ENCODE measurements around the gene RAB11FIP2.

DNA sequence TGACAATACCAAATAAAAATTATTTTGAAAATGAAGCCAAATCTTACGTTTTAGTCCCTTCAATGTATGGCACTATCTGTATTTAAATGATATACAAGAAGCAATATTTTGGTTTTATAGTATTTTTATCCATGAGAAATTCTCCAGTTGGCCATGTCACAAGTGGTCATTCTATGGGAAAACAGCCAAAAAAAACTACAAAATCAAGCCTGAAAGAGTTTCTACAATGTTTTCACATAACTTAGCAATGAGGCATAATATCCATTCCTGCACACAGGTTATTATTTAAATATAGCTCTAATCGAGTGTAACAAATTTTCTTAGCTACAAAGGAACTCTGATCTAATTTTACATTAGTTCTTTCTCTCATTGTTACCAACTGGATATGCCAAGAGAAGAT is 5.4 kb downstream of the RAB11FIP2 start:
- TF ChIP-seq, protein P1, sequence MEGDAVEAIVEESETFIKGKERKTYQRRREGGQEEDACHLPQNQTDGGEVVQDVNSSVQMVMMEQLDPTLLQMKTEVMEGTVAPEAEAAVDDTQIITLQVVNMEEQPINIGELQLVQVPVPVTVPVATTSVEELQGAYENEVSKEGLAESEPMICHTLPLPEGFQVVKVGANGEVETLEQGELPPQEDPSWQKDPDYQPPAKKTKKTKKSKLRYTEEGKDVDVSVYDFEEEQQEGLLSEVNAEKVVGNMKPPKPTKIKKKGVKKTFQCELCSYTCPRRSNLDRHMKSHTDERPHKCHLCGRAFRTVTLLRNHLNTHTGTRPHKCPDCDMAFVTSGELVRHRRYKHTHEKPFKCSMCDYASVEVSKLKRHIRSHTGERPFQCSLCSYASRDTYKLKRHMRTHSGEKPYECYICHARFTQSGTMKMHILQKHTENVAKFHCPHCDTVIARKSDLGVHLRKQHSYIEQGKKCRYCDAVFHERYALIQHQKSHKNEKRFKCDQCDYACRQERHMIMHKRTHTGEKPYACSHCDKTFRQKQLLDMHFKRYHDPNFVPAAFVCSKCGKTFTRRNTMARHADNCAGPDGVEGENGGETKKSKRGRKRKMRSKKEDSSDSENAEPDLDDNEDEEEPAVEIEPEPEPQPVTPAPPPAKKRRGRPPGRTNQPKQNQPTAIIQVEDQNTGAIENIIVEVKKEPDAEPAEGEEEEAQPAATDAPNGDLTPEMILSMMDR (IDR thresholded peaks at IDR 0.05; ENCODE audit: low read depth, low read length, poor library complexity, severe bottlenecking): no peak
- no peak for TF ChIP-seq EZH2phosphoT487 (IDR thresholded peaks at IDR 0.05; ENCODE audit: borderline replicate concordance, low read length)

All from DOHH2 (cell line).